K562 (cell line): Measurements from ENCODE around the gene GRAMD2B. TPM values are rescaled to one million over a fixed set of nuclear protein-coding genes. Genes with fewer than 3 reads are reported as not detected.

Experiments used
- ATAC-seq: fragments of 200-7000 bp; cut with Tn5 transposase; 3 replicates; pipeline ENCODE4 v1.9.1; 2020; ENCODE audit warnings: moderate library complexity
- Bru-seq: library from RNA; stranded (reverse); fragments of 400-500 nt; gene quantifications from one replicate; lab custom pipeline; 2021; lab: Mats Ljungman, UMichigan
- BruChase-seq, 2 experiments: library from RNA; stranded (reverse); fragments of 400-500 nt; gene quantifications; one replicate each; lab custom pipeline; 2021; lab: Mats Ljungman, UMichigan
- BruUV-seq: library from RNA; stranded (reverse); fragments of 400-500 nt; replicated peaks from 2 replicates; lab custom pipeline; 2021; lab: Mats Ljungman, UMichigan
- CTCF ChIA-PET: fragments of 300-600 bp; formaldehyde crosslinking; extraction: SDS; loops from one replicate; lab custom pipeline; 2021; ENCODE audit warnings: low intra/inter-chr PET ratio; lab: Yijun Ruan, JAX
- POLR2A ChIA-PET: fragments of 300-600, 350-650 bp; sonication (Branson Sonifier 250); formaldehyde crosslinking; extraction: SDS; loops from one replicate; lab custom pipeline; 2021; ENCODE audit warnings: antibody characterized with exemption, inconsistent platforms; lab: Yijun Ruan, JAX
- DNase-seq, 4 experiments: peaks; one replicate each; pipeline versions ENCODE4 v3.0.0 to v3.0.0-alpha.2; 2011 to 2018; ENCODE audit warnings: low spot score in 3 of 4, mixed read lengths in 3 of 4; ENCODE audit errors: extremely low read depth in 1 of 4
- FAIRE-seq: peaks from 2 replicates; lab custom pipeline; 2011; peaks lifted over from hg19 to GRCh38; lab: Jason Lieb, UNC
- H2AFZ ChIP-seq: 2 replicates; pipeline ENCODE4 v1.6.0; 2011; ENCODE audit warnings: low read depth, low read length, control low read depth, inconsistent platforms
- H3K27ac ChIP-seq: fragments of 200-600 bp; 3 replicates; pipeline ENCODE4 v1.8.0; 2011; ENCODE audit warnings: low read depth, mild to moderate bottlenecking, control low read depth, inconsistent platforms, low read length, moderate library complexity, mixed read lengths; ENCODE audit errors: extremely low read depth
- H3K27me3 ChIP-seq, 2 experiments: fragments of 300-600 bp in 1 of 2; 2 replicates in 1 of 2; 3 replicates in 1 of 2; pipeline versions ENCODE4 v1.6.0 to v1.8.0; 2011; ENCODE audit warnings: inconsistent platforms in 2 of 2, low read length in 2 of 2, mild to moderate bottlenecking in 1 of 2, mixed read lengths in 1 of 2, moderate library complexity in 1 of 2; ENCODE audit not compliant: control insufficient read depth in 2 of 2, insufficient read depth in 2 of 2
- H3K36me3 ChIP-seq: fragments of 300-600 bp; 3 replicates; pipeline ENCODE4 v1.8.0; 2011; ENCODE audit warnings: mild to moderate bottlenecking, low read length, inconsistent platforms; ENCODE audit not compliant: control insufficient read depth, insufficient read depth
- H3K4me1 ChIP-seq, 2 experiments: fragments of 200-600 bp in 1 of 2; replicated peaks in 1 of 2; 2 replicates in 1 of 2; 3 replicates in 1 of 2; pipeline versions ENCODE4 v1.5.1 to v1.8.0; 2011; ENCODE audit warnings: inconsistent platforms in 2 of 2, low read length in 2 of 2, mild to moderate bottlenecking in 1 of 2, mixed read lengths in 1 of 2, moderate library complexity in 1 of 2; ENCODE audit not compliant: control insufficient read depth in 2 of 2, insufficient read depth in 2 of 2
- H3K4me2 ChIP-seq: 2 replicates; pipeline ENCODE4 v1.6.1; 2011; ENCODE audit warnings: low read length, control low read depth, inconsistent platforms, mixed read lengths; ENCODE audit not compliant: insufficient read depth
- H3K4me3 ChIP-seq: fragments of 200-600 bp; sonication (generic), shearing (Covaris generic); 2 replicates; pipeline ENCODE4 v1.5.1; 2016; ENCODE audit warnings: control low read depth, inconsistent platforms
- H3K79me2 ChIP-seq: fragments of 200-600 bp; 3 replicates; pipeline ENCODE4 v1.8.0; 2011; ENCODE audit warnings: low read length, inconsistent platforms; ENCODE audit not compliant: control insufficient read depth, insufficient read depth
- H3K9ac ChIP-seq, 2 experiments: 2 replicates each; pipeline versions ENCODE4 v1.6.0 to v1.6.1; 2011; ENCODE audit warnings: low read depth in 2 of 2, low read length in 2 of 2, control low read depth in 1 of 2, inconsistent platforms in 1 of 2, mild to moderate bottlenecking in 1 of 2, mixed read lengths in 1 of 2; ENCODE audit not compliant: insufficient read depth in 1 of 2
- H3K9me1 ChIP-seq: one replicate; pipeline ENCODE4 v1.6.0; 2011; ENCODE audit warnings: inconsistent platforms, mild to moderate bottlenecking, low read length, moderate library complexity; ENCODE audit not compliant: control insufficient read depth, insufficient read depth
- H3K9me3 ChIP-seq: replicated peaks from 2 replicates; pipeline ENCODE4 v1.5.1; 2011; ENCODE audit warnings: low read depth, low read length, inconsistent platforms; ENCODE audit not compliant: control insufficient read depth, insufficient read depth
- H4K20me1 ChIP-seq: replicated peaks from 2 replicates; pipeline ENCODE4 v1.6.1; 2011; ENCODE audit warnings: low read length, inconsistent platforms, mixed read lengths; ENCODE audit not compliant: control insufficient read depth, insufficient read depth
- CEBPG ChIP-seq, 3 experiments: fragments of 200-800 bp in 1 of 3; sonication (Bioruptor generic) in 1 of 3; sonication (generic) in 1 of 3; formaldehyde crosslinking in 1 of 3; IDR thresholded peaks in 2 of 3; conservative IDR thresholded peaks in 1 of 3; 2 replicates each; pipeline versions ENCODE4 v1.6.1 to v1.8.0; 2016 to 2022; ENCODE audit warnings: missing compliant biosample characterization in 2 of 3, missing genetic modification characterization in 2 of 3, mild to moderate bottlenecking in 1 of 3, missing genetic modification reagents in 1 of 3
- CHD2 ChIP-seq: IDR thresholded peaks from 2 replicates; pipeline ENCODE4 v1.6.1; 2011; ENCODE audit warnings: low read depth, low read length
- ELF1 ChIP-seq: fragments of 200-800 bp; sonication (Bioruptor generic); IDR thresholded peaks from 2 replicates; pipeline ENCODE4 v1.6.1; 2016; ENCODE audit warnings: missing genetic modification characterization, missing compliant biosample characterization
- GABPA ChIP-seq: fragments of 200-800 bp; sonication (Bioruptor generic); conservative IDR thresholded peaks from 2 replicates; pipeline ENCODE4 v1.6.1; 2016; ENCODE audit warnings: low read depth, missing genetic modification characterization, missing compliant biosample characterization
- LCOR ChIP-seq: sonication (generic); formaldehyde crosslinking; IDR thresholded peaks from 2 replicates; pipeline ENCODE4 v1.8.0; 2022; ENCODE audit warnings: mild to moderate bottlenecking, missing genetic modification reagents
- MED1 ChIP-seq: sonication (generic); formaldehyde crosslinking; IDR thresholded peaks from 2 replicates; pipeline ENCODE4 v1.8.1; 2023; ENCODE audit warnings: missing genetic modification reagents, borderline replicate concordance
- PKNOX1 ChIP-seq: fragments of 450-650 bp; IDR thresholded peaks from 2 replicates; pipeline ENCODE4 v1.6.1; 2016
- POLR2A ChIP-seq: fragments of 450-650 bp; conservative IDR thresholded peaks from 2 replicates; pipeline ENCODE4 v1.6.1; 2016
- TARDBP ChIP-seq: fragments of 450-650 bp; IDR thresholded peaks from 2 replicates; pipeline ENCODE4 v1.6.1; 2016
- TCF7 ChIP-seq: sonication (generic); IDR thresholded peaks from 2 replicates; pipeline ENCODE4 v1.6.1; 2016; ENCODE audit warnings: antibody characterized with exemption, borderline replicate concordance
- TCFL5 ChIP-seq: fragments of 250-450 bp; sonication (Bioruptor Pico); conservative IDR thresholded peaks from 2 replicates; pipeline ENCODE4 v1.6.1; 2021; ENCODE audit warnings: mild to moderate bottlenecking, moderate library complexity, matching md5 sums
- VEZF1 ChIP-seq: fragments of 200-800 bp; sonication (Bioruptor generic); IDR thresholded peaks from 2 replicates; pipeline ENCODE4 v1.6.1; 2017; ENCODE audit warnings: missing genetic modification characterization, missing compliant biosample characterization
- ZFX ChIP-seq: sonication (generic); formaldehyde crosslinking; IDR thresholded peaks from 2 replicates; pipeline ENCODE4 v1.8.0; 2022; ENCODE audit warnings: mild to moderate bottlenecking, missing genetic modification reagents, moderate library complexity
- WGBS: fragments of 100-300 bp; shearing (Covaris generic); methylation state at CpG from one replicate; pipeline ENCODE4 v1.1.6; 2016; ENCODE audit warnings: low coverage, mixed read lengths; ENCODE audit not compliant: insufficient coverage; ENCODE audit errors: missing lambda C conversion rate; 5-methylcytosine and 5-hydroxymethylcytosine counted together
- in situ Hi-C: fragments of 300-500 bp; cut with MboI; formaldehyde crosslinking; loops from 4 replicates; pipeline ENCODE4 v1.15.0; 2018; ENCODE audit warnings: inconsistent platforms, mixed read lengths
- intact Hi-C: fragments of 100-400 bp; cut with micrococcal nuclease; formaldehyde crosslinking; loops from 2 replicates; pipeline ENCODE4 v1.14.2; 2022
- long read RNA-seq, 3 experiments: library from polyadenylated mRNA in 2 of 3; library from RNA in 1 of 3; unstranded in 2 of 3; stranded (forward) in 1 of 3; transcript quantifications; one replicate each; pipeline ENCODE4 v2.0.0, GENCODE V29; 2019 to 2022
- polyA minus RNA-seq, 3 experiments: library from RNA; depleted of rRNA, polyadenylated mRNA; stranded (reverse); fragments of >200 nt; gene quantifications; 2 replicates each; pipeline ENCODE4 v1.2.3, GENCODE V29; 2011
- polyA plus RNA-seq, 8 experiments: library from polyadenylated mRNA; depleted of rRNA in 4 of 8; stranded (reverse) in 5 of 8; unstranded in 3 of 8; fragments of >200 nt; fragmentation: Nextera tagmentation in 2 of 8; fragmentation: Illumina TruSeq in 1 of 8; extraction: Ambion mirVana in 2 of 8; extraction: Trizol in 1 of 8; gene quantifications; 2 replicates each; pipeline versions ENCODE4 v1.2.1 to v1.2.3, GENCODE V29; 2011 to 2014; ENCODE audit warnings: inconsistent platforms in 1 of 8, missing spikeins in 1 of 8
- total RNA-seq, 7 experiments: library from RNA; depleted of rRNA in 6 of 7; stranded (reverse); fragments of >200 nt in 6 of 7; fragmentation: Illumina TruSeq in 2 of 7; extraction: Trizol in 2 of 7; gene quantifications; 2 replicates each; pipeline versions ENCODE4 v1.2.1 to v1.2.3, GENCODE V29; 2011 to 2021; ENCODE audit warnings: low replicate concordance in 1 of 7

The GRAMD2B gene
- 2.3 and 4.7 TPM in 2 replicates for total RNA-seq (2011; cell fraction: chromatin; rRNA removed; ENCODE audit: low replicate concordance)
- total RNA-seq (2011; cell fraction: nucleolus; rRNA removed), result 1.6 and 2.2 TPM in 2 replicates
- total RNA-seq (2011; cell fraction: nucleoplasm; rRNA removed), result 1.8 and 4.0 TPM in 2 replicates
- total RNA-seq (2014; rRNA removed) (1.8 and 2.6 TPM in 2 replicates), total RNA-seq (2014; rRNA removed; fragmentation: Illumina TruSeq; extraction: Trizol) (1.2 and 1.7 TPM in 2 replicates), total RNA-seq (2015; rRNA removed; fragmentation: Illumina TruSeq; extraction: Trizol) (0.87 and 1.5 TPM in 2 replicates), total RNA-seq (2021) (1.3 and 1.7 TPM in 2 replicates), polyA plus RNA-seq (2011; rRNA removed) (0.97 and 4.2 TPM in 2 replicates), polyA plus RNA-seq (2014; fragmentation: Illumina TruSeq; extraction: Trizol) (1.4 and 1.8 TPM in 2 replicates), polyA plus RNA-seq (2014; fragmentation: Nextera tagmentation; extraction: Ambion mirVana) (under 1 TPM; 0.32 to 0.90 TPM), polyA plus RNA-seq (2014; rRNA removed) (1.7 and 2.3 TPM in 2 replicates), polyA minus RNA-seq (2011; rRNA and poly(A)+ RNA removed) (1.0 and 2.9 TPM in 2 replicates), Bru-seq, nascent RNA (percentile 44 among the genes with signal in this experiment), BruChase-seq, experiment 1, labeled RNA remaining after a 2-hour chase (percentile 39 among the genes with signal in this experiment), BruChase-seq, experiment 2, labeled RNA remaining after a 6-hour chase (percentile 38 among the genes with signal in this experiment)
- 0.71 and 0.97 TPM in 2 replicates for polyA plus RNA-seq (2011; cell fraction: cytosol; rRNA removed)
- polyA plus RNA-seq (2011; cell fraction: nucleus; rRNA removed), result 1.4 and 3.7 TPM in 2 replicates
- polyA plus RNA-seq (2012), result 0.61 and 0.85 TPM in 2 replicates
- 0.86 TPM in 1 of 2 replicates, not detected in the other for polyA minus RNA-seq (2011; cell fraction: cytosol; rRNA and poly(A)+ RNA removed)
- polyA minus RNA-seq (2011; cell fraction: nucleus; rRNA and poly(A)+ RNA removed), result 1.3 and 3.2 TPM in 2 replicates
- long read RNA-seq, experiment 1, partial matches to known transcripts, result 0 of 4 reads
- long read RNA-seq, experiment 1, other reads (novel, unspliced or antisense), result 1 of 4 reads
- long read RNA-seq, experiment 2, partial matches to known transcripts, result 0 of 2 reads
- long read RNA-seq, experiment 2, other reads (novel, unspliced or antisense), result 1 of 2 reads
- long read RNA-seq, experiment 3, partial matches to known transcripts, result 0 of 1 reads
- long read RNA-seq, experiment 3, other reads (novel, unspliced or antisense), result 0 of 1 reads

GRCh38 chr5:126422994-126423788 lies at the start of gene GRAMD2B:
TSS of gene GRAMD2B (plus strand) at chr5:126423409. CDS start at chr5:126423607, 198 bp downstream.
- peak within 1 kb of the TSS; percentile 91 for H2AFZ ChIP-seq
- peak within 1 kb of the TSS; percentile 50 for H3K27ac ChIP-seq
- no peaks in the 10 kb centered on the region for H3K9me1 ChIP-seq
- H3K4me3 ChIP-seq, result peak within 1 kb of the TSS; percentile 41
- H3K79me2 ChIP-seq, result no peaks in the 10 kb centered on the region
- peak within 1 kb of the TSS; percentile 75 for H3K4me2 ChIP-seq
- no TSS peak for BruUV-seq
- intact Hi-C loops (loop anchor here (5.0 kb wide), 1 partner anchor 114 kb away; no protein-coding TSS in a partner anchor), in situ Hi-C loops (no loop called here)
- peaks cover 0 to 4% of the 10 kb centered on the region in 2 experiments; a peak in 2 of 5 replicates for H3K27me3 ChIP-seq
- H3K9me3 ChIP-seq, result no peaks in the 10 kb centered on the region
- H3K4me1 ChIP-seq, result peaks cover 0 to 6% of the 10 kb centered on the region in 2 experiments; a peak in 2 of 5 replicates
- CTCF ChIA-PET, result no interaction called here
- DNase-seq (peak; percentile 20 to 43 (median 30)), ATAC-seq (peak; percentile 86), FAIRE-seq (no peak)
- H4K20me1 ChIP-seq, result no peaks in the 10 kb centered on the region
- H3K36me3 ChIP-seq, result no peaks in the 10 kb centered on the region
- H3K9ac ChIP-seq, result peak within 1 kb of the TSS; percentile 51 to 89
- POLR2A ChIA-PET, result interaction anchor here (0.8 kb wide), 1 partner anchor 17 kb away, joined by 4 read pairs; no protein-coding TSS in a partner anchor
- WGBS, result 15% methylated on average over 40 of the region's 44 CpGs
- peak; percentile 41; the same call in 1 of the 2 replicates for TF ChIP-seq POLR2A
- TF ChIP-seq VEZF1 (CRISPR knock-in tag), result peak; percentile 49; the same call in 1 of the 2 replicates
- peak; percentile 48; the same call in 1 of the 2 replicates for TF ChIP-seq ZFX
- no peak for TF ChIP-seq TARDBP
- no peak for TF ChIP-seq TCFL5 (CRISPR knock-in tag)
- no peak for TF ChIP-seq TCF7
- peak; percentile 34; the same call in 1 of the 2 replicates for TF ChIP-seq CEBPG (CRISPR knock-in tag; IDR thresholded peaks at IDR 0.05)
- TF ChIP-seq CEBPG (tag; conservative IDR thresholded peaks at IDR 0.05 in 1 of 2, IDR thresholded peaks at IDR 0.05 in 1 of 2), result peak; percentile 47 to 63; a peak in 3 of 4 replicates
- TF ChIP-seq LCOR, result no peak
- TF ChIP-seq ELF1 (tag), result 0 out of 2 replicates have a peak, but pooled peaks have one; percentile 15
- no peak for TF ChIP-seq MED1
- no peak for TF ChIP-seq CHD2
- peak; percentile 74 for TF ChIP-seq GABPA
- TF ChIP-seq PKNOX1, result peak; percentile 86
